ENCODE results near the gene PROZ.

PROZ gene

DNA sequence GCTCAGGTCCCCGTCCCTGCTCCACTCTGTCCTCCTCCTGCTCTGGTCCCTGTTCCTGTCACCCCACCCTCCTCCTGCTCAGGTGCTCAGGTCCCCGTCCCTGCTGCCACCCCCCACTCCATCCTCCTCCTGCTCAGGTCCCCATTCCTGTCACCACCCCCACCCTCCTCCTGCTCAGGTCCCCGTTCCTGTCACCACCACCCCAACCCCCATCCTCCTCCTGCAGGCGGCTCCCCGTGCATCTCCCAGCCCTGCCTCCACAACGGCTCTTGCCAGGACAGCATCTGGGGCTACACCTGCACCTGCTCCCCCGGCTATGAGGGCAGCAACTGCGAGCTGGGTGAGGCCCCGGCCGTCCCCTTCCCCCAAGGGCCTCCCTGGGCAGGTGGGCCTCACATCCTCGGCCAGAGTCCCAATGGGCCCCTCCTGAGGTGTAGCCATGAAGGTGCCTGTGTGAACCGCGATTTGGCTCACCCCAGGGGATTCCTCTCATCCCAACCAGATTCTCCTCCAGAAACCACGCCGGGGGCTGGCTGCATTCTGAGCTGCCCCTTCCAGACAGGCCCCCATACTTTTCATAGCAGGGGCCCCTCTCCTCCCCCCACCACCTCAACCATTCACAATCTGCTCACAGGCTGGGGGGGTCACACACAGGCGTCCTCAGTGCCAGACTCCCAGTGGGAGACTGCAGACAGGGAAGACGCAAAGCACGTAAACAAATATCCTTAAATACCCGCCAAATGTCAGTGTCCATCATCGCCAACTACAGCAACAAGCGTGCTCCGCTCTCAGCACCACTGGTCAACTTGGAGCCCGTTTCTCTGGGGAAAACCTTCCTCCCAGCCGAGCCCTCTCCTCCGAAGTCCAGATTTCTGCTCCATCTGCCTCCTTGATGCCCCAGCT lies 4.6 kb downstream of the PROZ start:
- Histone ChIP-seq H3K4me3 (ENCODE audit: low read depth, low read length) (no peak overlapping the region), H3K27ac (ENCODE audit: low read depth, low read length) (no peak overlapping the region), H3K4me1 (ENCODE audit: control insufficient read depth, insufficient read depth, low read length) (peaks cover 11% of the 10 kb centered on the region; the same call in 1 of the 2 replicates)

DNA sequence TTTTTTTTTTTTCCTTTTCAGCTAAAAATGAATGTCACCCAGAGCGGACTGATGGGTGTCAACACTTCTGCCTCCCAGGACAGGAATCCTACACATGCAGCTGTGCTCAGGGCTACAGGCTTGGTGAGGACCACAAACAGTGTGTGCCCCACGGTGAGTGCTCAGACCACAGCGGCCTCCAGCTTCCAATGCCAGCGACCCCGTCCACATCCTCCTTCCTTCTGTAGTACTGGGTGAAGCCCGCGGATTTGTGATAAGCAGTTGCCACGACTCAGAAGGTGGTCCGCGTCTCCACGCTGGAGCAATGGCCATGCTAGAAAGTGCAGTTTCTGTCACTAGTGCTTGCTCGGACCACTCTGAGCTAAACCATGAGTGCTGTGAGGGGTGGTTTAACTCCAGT lies 6.0 kb downstream of the PROZ start:
- H3K9ac ChIP-seq (ENCODE audit: low read depth, low read length), result no peak overlapping the region
- H3K27ac ChIP-seq (ENCODE audit: low read depth, low read length), result no peak overlapping the region
- H3K27me3 ChIP-seq (ENCODE audit: control insufficient read depth, insufficient read depth, low read length), result no peaks in the 10 kb centered on the region
- peaks cover 4% of the 10 kb centered on the region; the same call in 1 of the 2 replicates for H3K4me1 ChIP-seq (ENCODE audit: control insufficient read depth, insufficient read depth, low read length)
- H3K36me3 ChIP-seq (ENCODE audit: control insufficient read depth, insufficient read depth, low read length), result peaks cover 3% of the 10 kb centered on the region; the same call in 1 of the 2 replicates
- no peak overlapping the region for H3K4me3 ChIP-seq (ENCODE audit: low read depth, low read length)
- no peaks in the 10 kb centered on the region for H3K9me3 ChIP-seq (ENCODE audit: control insufficient read depth, insufficient read depth, low read length)

More for the DNA sequence above, 4.6 kb downstream of the PROZ start:
- Histone ChIP-seq H3K36me3 (ENCODE audit: control insufficient read depth, insufficient read depth, low read length) (no peaks in the 10 kb centered on the region), H3K27me3 (ENCODE audit: control insufficient read depth, insufficient read depth, low read length) (no peaks in the 10 kb centered on the region), H3K9me3 (ENCODE audit: control insufficient read depth, insufficient read depth, low read length) (no peaks in the 10 kb centered on the region), H3K9ac (ENCODE audit: low read depth, low read length) (no peak overlapping the region)

DNA sequence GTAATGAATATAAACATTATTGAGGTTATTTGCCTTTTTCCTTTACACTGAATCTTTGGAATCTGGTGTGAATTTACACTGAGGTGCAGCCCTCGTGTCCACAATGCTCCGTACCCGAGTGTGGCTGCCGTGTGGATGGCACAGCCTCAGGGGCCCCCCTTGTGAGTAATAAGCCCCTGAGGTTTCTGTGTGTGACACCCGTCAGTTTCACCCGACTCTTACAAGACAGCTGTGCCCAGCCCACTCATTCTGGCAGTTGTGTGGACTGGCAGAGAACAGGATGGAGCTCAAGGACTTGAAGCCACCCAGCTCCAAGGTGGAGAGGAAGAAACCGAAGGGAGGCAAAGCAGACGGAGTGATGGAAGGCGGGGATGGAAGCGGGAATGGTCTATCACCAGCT lies 7.8 kb downstream of the PROZ start:
- peaks cover 8% of the 10 kb centered on the region; the same call in 1 of the 2 replicates for H3K4me1 ChIP-seq (ENCODE audit: control insufficient read depth, insufficient read depth, low read length)
- H3K36me3 ChIP-seq (ENCODE audit: control insufficient read depth, insufficient read depth, low read length), result peaks cover 9% of the 10 kb centered on the region; the same call in 1 of the 2 replicates
- no peak overlapping the region for H3K27ac ChIP-seq (ENCODE audit: low read depth, low read length)
- H3K9ac ChIP-seq (ENCODE audit: low read depth, low read length), result no peak overlapping the region
- H3K9me3 ChIP-seq (ENCODE audit: control insufficient read depth, insufficient read depth, low read length), result no peaks in the 10 kb centered on the region
- no peak overlapping the region for H3K4me3 ChIP-seq (ENCODE audit: low read depth, low read length)
- no peaks in the 10 kb centered on the region for H3K27me3 ChIP-seq (ENCODE audit: control insufficient read depth, insufficient read depth, low read length)

GRCh38 chr13:113166681-113167080 lies 8.2 kb downstream of the PROZ start:
- Histone ChIP-seq H3K27me3 (ENCODE audit: control insufficient read depth, insufficient read depth, low read length) (no peaks in the 10 kb centered on the region), H3K27ac (ENCODE audit: low read depth, low read length) (no peak overlapping the region), H3K9ac (ENCODE audit: low read depth, low read length) (no peak overlapping the region), H3K36me3 (ENCODE audit: control insufficient read depth, insufficient read depth, low read length) (peaks cover 14% of the 10 kb centered on the region; the same call in 1 of the 2 replicates), H3K4me1 (ENCODE audit: control insufficient read depth, insufficient read depth, low read length) (peaks cover 8% of the 10 kb centered on the region; the same call in 1 of the 2 replicates), H3K4me3 (ENCODE audit: low read depth, low read length) (no peak overlapping the region), H3K9me3 (ENCODE audit: control insufficient read depth, insufficient read depth, low read length) (no peaks in the 10 kb centered on the region)

GRCh38 chr13:113167155-113167554 lies 8.7 kb downstream of the PROZ start:
- Histone ChIP-seq H3K4me1 (ENCODE audit: control insufficient read depth, insufficient read depth, low read length) (peaks cover 8% of the 10 kb centered on the region; the same call in 1 of the 2 replicates), H3K36me3 (ENCODE audit: control insufficient read depth, insufficient read depth, low read length) (peaks cover 17% of the 10 kb centered on the region; the same call in 1 of the 2 replicates), H3K4me3 (ENCODE audit: low read depth, low read length) (no peak overlapping the region), H3K9ac (ENCODE audit: low read depth, low read length) (no peak overlapping the region), H3K27me3 (ENCODE audit: control insufficient read depth, insufficient read depth, low read length) (no peaks in the 10 kb centered on the region), H3K27ac (ENCODE audit: low read depth, low read length) (no peak overlapping the region), H3K9me3 (ENCODE audit: control insufficient read depth, insufficient read depth, low read length) (no peaks in the 10 kb centered on the region)

DNA sequence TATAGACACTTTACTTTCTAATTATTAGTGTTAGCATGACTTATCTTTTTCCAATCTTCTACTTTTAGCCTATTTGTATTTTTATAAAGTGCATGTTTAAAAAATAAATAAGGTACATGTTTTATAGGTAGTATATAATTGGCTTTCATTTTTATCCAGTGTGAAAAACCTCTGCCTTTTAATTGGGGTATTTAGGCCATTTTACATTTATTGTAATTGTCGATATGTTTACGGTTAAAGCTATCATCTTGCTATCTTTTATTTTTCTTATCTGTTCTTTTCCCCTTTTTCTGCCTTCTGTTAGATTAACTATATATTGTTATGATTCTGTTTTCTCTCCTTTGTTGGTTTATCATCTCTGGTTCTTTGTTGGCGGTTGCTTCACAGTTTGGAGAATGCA lies 9.1 kb downstream of the PROZ start:
- Histone ChIP-seq H3K27me3 (ENCODE audit: control insufficient read depth, insufficient read depth, low read length) (no peaks in the 10 kb centered on the region), H3K9ac (ENCODE audit: low read depth, low read length) (no peak overlapping the region), H3K9me3 (ENCODE audit: control insufficient read depth, insufficient read depth, low read length) (no peaks in the 10 kb centered on the region), H3K36me3 (ENCODE audit: control insufficient read depth, insufficient read depth, low read length) (peaks cover 18% of the 10 kb centered on the region), H3K27ac (ENCODE audit: low read depth, low read length) (no peak overlapping the region), H3K4me1 (ENCODE audit: control insufficient read depth, insufficient read depth, low read length) (peaks cover 8% of the 10 kb centered on the region; the same call in 1 of the 2 replicates), H3K4me3 (ENCODE audit: low read depth, low read length) (no peak overlapping the region)

DNA sequence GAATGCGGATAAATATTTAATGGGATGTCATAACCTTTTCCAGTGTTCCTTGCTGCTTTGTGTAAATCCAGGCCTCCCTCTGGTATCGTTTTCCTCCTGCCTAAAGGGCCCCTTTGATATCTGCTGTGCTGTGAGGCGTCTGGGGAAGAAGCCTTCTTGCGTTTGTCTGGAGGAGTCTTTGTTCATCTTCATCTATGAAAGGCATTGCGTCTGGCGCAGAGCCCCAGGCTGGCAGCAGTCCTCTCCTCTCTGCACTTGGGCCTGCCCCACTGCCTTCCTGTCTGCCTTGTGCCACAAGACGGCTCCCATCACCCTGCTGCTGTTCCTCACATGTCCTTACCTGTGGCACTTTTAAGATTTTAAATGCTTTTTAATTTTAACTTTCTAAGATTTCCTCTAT lies 9.8 kb downstream of the PROZ start:
- H3K9me3 ChIP-seq (ENCODE audit: control insufficient read depth, insufficient read depth, low read length), result no peaks in the 10 kb centered on the region
- H3K9ac ChIP-seq (ENCODE audit: low read depth, low read length), result no peak overlapping the region
- no peaks in the 10 kb centered on the region for H3K27me3 ChIP-seq (ENCODE audit: control insufficient read depth, insufficient read depth, low read length)
- no peak overlapping the region for H3K4me3 ChIP-seq (ENCODE audit: low read depth, low read length)
- peaks cover 25% of the 10 kb centered on the region for H3K36me3 ChIP-seq (ENCODE audit: control insufficient read depth, insufficient read depth, low read length)
- no peak overlapping the region for H3K27ac ChIP-seq (ENCODE audit: low read depth, low read length)
- H3K4me1 ChIP-seq (ENCODE audit: control insufficient read depth, insufficient read depth, low read length), result peaks cover 6% of the 10 kb centered on the region; the same call in 1 of the 2 replicates

GRCh38 chr13:113169277-113170272 lies 11.1 kb downstream of the PROZ start:
- no peaks in the 10 kb centered on the region for H3K9me3 ChIP-seq (ENCODE audit: control insufficient read depth, insufficient read depth, low read length)
- H3K4me3 ChIP-seq (ENCODE audit: low read depth, low read length), result no peak overlapping the region
- no peaks in the 10 kb centered on the region for H3K27me3 ChIP-seq (ENCODE audit: control insufficient read depth, insufficient read depth, low read length)
- H3K9ac ChIP-seq (ENCODE audit: low read depth, low read length), result no peak overlapping the region
- H3K4me1 ChIP-seq (ENCODE audit: control insufficient read depth, insufficient read depth, low read length), result peaks cover 4% of the 10 kb centered on the region; the same call in 1 of the 2 replicates
- H3K27ac ChIP-seq (ENCODE audit: low read depth, low read length), result peak overlapping the region; percentile 43
- H3K36me3 ChIP-seq (ENCODE audit: control insufficient read depth, insufficient read depth, low read length), result peaks cover 34% of the 10 kb centered on the region

DNA sequence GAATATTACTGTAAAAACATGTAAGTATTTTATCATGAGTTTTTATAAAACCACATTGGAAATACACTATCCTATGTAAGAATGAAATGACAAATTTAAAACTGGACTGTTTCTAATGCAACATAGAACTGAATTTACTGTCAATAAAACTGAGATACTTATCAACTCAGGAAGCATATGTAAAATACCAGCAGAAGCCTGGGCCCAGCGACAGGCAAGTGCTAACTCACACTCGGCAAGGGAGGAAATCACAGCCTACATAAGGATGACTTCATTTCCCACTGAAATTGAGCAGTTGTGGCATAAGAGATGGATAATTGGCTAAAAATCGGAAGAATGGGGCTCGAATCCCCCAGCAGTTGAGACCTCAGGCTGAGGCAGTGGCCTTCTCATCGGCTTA lies 12.1 kb downstream of the PROZ start:
- H3K9ac ChIP-seq (ENCODE audit: low read depth, low read length), result no peak overlapping the region
- no peaks in the 10 kb centered on the region for H3K27me3 ChIP-seq (ENCODE audit: control insufficient read depth, insufficient read depth, low read length)
- no peak overlapping the region for H3K4me3 ChIP-seq (ENCODE audit: low read depth, low read length)
- peaks cover 44% of the 10 kb centered on the region for H3K36me3 ChIP-seq (ENCODE audit: control insufficient read depth, insufficient read depth, low read length)
- H3K4me1 ChIP-seq (ENCODE audit: control insufficient read depth, insufficient read depth, low read length), result peaks cover 4% of the 10 kb centered on the region; the same call in 1 of the 2 replicates
- peak overlapping the region; percentile 32 for H3K27ac ChIP-seq (ENCODE audit: low read depth, low read length)
- H3K9me3 ChIP-seq (ENCODE audit: control insufficient read depth, insufficient read depth, low read length), result no peaks in the 10 kb centered on the region

DNA sequence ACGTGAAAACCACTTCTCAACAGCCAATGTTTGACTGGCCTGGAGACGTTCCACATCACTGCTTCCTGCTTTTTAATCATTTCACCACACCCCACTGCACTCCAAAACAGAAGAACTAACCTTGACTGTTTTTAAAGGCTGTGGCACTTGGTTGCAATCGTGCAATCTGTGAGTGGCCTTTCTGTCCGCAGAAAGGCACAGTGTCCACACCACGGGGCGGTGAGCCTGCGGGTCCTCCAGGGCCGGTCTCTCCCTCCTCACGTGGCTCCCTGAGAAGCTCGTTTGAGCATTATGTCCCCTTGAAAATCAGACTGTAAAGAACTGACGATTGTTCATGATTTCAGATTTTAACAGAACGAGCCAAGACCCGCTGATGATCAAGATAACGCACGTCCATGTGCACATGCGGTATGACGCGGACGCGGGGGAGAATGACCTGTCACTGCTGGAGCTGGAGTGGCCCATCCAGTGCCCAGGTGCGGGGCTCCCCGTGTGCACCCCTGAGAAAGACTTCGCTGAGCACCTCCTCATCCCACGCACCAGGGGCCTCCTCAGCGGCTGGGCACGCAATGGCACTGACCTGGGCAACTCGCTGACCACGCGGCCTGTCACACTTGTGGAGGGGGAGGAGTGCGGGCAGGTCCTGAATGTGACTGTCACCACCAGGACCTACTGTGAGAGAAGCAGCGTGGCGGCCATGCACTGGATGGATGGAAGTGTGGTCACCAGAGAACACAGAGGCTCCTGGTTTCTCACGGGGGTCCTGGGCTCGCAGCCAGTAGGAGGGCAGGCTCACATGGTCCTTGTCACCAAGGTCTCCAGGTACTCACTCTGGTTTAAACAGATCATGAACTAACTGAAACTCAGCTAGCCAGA lies 13.0 kb downstream of the PROZ start:
- no peaks in the 10 kb centered on the region for H3K27me3 ChIP-seq (ENCODE audit: control insufficient read depth, insufficient read depth, low read length)
- H3K36me3 ChIP-seq (ENCODE audit: control insufficient read depth, insufficient read depth, low read length), result peaks cover 53% of the 10 kb centered on the region

More for the DNA sequence above, 13.0 kb downstream of the PROZ start:
- H3K27ac ChIP-seq (ENCODE audit: low read depth, low read length), result no peak overlapping the region
- no peak overlapping the region for H3K9ac ChIP-seq (ENCODE audit: low read depth, low read length)
- H3K9me3 ChIP-seq (ENCODE audit: control insufficient read depth, insufficient read depth, low read length), result no peaks in the 10 kb centered on the region
- peaks cover 4% of the 10 kb centered on the region; the same call in 1 of the 2 replicates for H3K4me1 ChIP-seq (ENCODE audit: control insufficient read depth, insufficient read depth, low read length)
- no peak overlapping the region for H3K4me3 ChIP-seq (ENCODE audit: low read depth, low read length)
